GM23338 (cell line): ENCODE results near the gene TENM4. TPM values are rescaled to one million over a fixed set of nuclear protein-coding genes. Genes with fewer than 3 reads are reported as not detected.

Source experiments
- ATAC-seq: fragments of 200-7000 bp; cut with Tn5 transposase; 3 replicates; pipeline ENCODE4 v1.9.1; 2020
- DNase-seq: peaks from one replicate; pipeline ENCODE4 v3.0.0-alpha.2; 2015; ENCODE audit warnings: low spot score
- H2AFZ ChIP-seq: fragments of 200-600 bp; sonication (generic); 2 replicates; pipeline ENCODE4 v1.8.0; 2016; ENCODE audit warnings: antibody characterized with exemption, mild to moderate bottlenecking, moderate library complexity
- H3F3A ChIP-seq: fragments of 200-600 bp; sonication (generic); replicated peaks from 2 replicates; pipeline ENCODE4 v1.8.0; 2017; ENCODE audit warnings: antibody characterized with exemption, mixed run types, low read depth
- H3K27ac ChIP-seq: fragments of 200-600 bp; sonication (generic); 2 replicates; pipeline ENCODE4 v1.6.1; 2016; ENCODE audit warnings: low read depth
- H3K27me3 ChIP-seq: fragments of 200-600 bp; sonication (generic); 2 replicates; pipeline ENCODE4 v1.8.0; 2016; ENCODE audit warnings: mild to moderate bottlenecking, mixed run types, moderate library complexity; ENCODE audit not compliant: insufficient read depth
- H3K36me3 ChIP-seq: fragments of 200-600 bp; sonication (generic); 2 replicates; pipeline ENCODE4 v1.8.0; 2016; ENCODE audit warnings: mild to moderate bottlenecking; ENCODE audit not compliant: insufficient read depth
- H3K4me1 ChIP-seq: fragments of 200-600 bp; sonication (generic); 2 replicates; pipeline ENCODE4 v1.8.0; 2016; ENCODE audit warnings: mild to moderate bottlenecking, moderate library complexity; ENCODE audit not compliant: insufficient read depth
- H3K4me2 ChIP-seq: fragments of 200-600 bp; sonication (generic); 2 replicates; pipeline ENCODE4 v1.7.1; 2017; ENCODE audit warnings: mixed run types
- H3K4me3 ChIP-seq: fragments of 200-600 bp; sonication (generic); 2 replicates; pipeline ENCODE4 v1.6.1; 2016; ENCODE audit warnings: mixed run types
- H3K79me2 ChIP-seq: fragments of 200-600 bp; sonication (generic); replicated peaks from 2 replicates; pipeline ENCODE4 v1.8.0; 2017; ENCODE audit warnings: mild to moderate bottlenecking; ENCODE audit not compliant: insufficient read depth
- H3K9me2 ChIP-seq: fragments of 200-600 bp; sonication (generic); 2 replicates; pipeline ENCODE4 v1.8.0; 2017; ENCODE audit not compliant: insufficient read depth
- H4K20me1 ChIP-seq: fragments of 200-600 bp; sonication (generic); replicated peaks from 2 replicates; pipeline ENCODE4 v1.8.0; 2017; ENCODE audit warnings: mild to moderate bottlenecking; ENCODE audit not compliant: insufficient read depth
- H3K27ac Mint-ChIP-seq: 2 replicates; pipeline ENCODE4 v1.8.0; 2020; ENCODE audit warnings: inconsistent platforms, mild to moderate bottlenecking, moderate library complexity, mixed read lengths
- H3K27me3 Mint-ChIP-seq: 3 replicates; pipeline ENCODE4 v1.8.0; 2022; ENCODE audit warnings: low read depth, mild to moderate bottlenecking, moderate library complexity, mixed read lengths, inconsistent platforms; ENCODE audit not compliant: insufficient read depth, poor library complexity
- H3K36me3 Mint-ChIP-seq: 3 replicates; pipeline ENCODE4 v1.8.0; 2021; ENCODE audit warnings: low read depth, mild to moderate bottlenecking, inconsistent platforms, moderate library complexity, mixed read lengths
- H3K4me1 Mint-ChIP-seq: 3 replicates; pipeline ENCODE4 v1.8.0; 2020; ENCODE audit warnings: mild to moderate bottlenecking, inconsistent platforms, mixed read lengths
- H3K4me3 Mint-ChIP-seq: 3 replicates; pipeline ENCODE4 v1.8.0; 2021; ENCODE audit warnings: moderate library complexity, mild to moderate bottlenecking, inconsistent platforms, mixed read lengths
- H3K9me3 Mint-ChIP-seq: 3 replicates; pipeline ENCODE4 v1.8.0; 2020; ENCODE audit warnings: moderate library complexity, mild to moderate bottlenecking, inconsistent platforms, mixed read lengths
- CREB1 ChIP-seq: fragments of 250-450 bp; sonication (Bioruptor Pico); IDR thresholded peaks from 2 replicates; pipeline ENCODE4 v1.5.0; 2020; ENCODE audit warnings: low read depth, mild to moderate bottlenecking, moderate library complexity
- CTCF ChIP-seq, 2 experiments: fragments of 200-600 bp in 1 of 2; sonication (generic) in 1 of 2; conservative IDR thresholded peaks; 2 replicates each; pipeline versions ENCODE4 v1.5.1 to v1.6.1; 2016 to 2017; ENCODE audit warnings: antibody characterized with exemption in 2 of 2, low read depth in 2 of 2, mild to moderate bottlenecking in 2 of 2, moderate library complexity in 1 of 2
- ETS1 ChIP-seq: IDR thresholded peaks from 2 replicates; pipeline ENCODE4 v1.6.1; 2016; ENCODE audit warnings: antibody characterized with exemption
- EZH2 ChIP-seq: fragments of 200-600 bp; sonication (generic); IDR thresholded peaks from one replicate; pipeline ENCODE4 v1.8.0; 2017; ENCODE audit warnings: antibody characterized with exemption, mild to moderate bottlenecking, low read depth; ENCODE audit not compliant: unreplicated experiment
- EZH2phosphoT487 ChIP-seq: fragments of 200-600 bp; sonication (generic); IDR thresholded peaks from one replicate; pipeline ENCODE4 v1.8.1; 2018; ENCODE audit warnings: antibody characterized with exemption; ENCODE audit not compliant: unreplicated experiment
- JUNB ChIP-seq: IDR thresholded peaks from one replicate; pipeline ENCODE4 v1.6.1; 2016; ENCODE audit warnings: antibody characterized with exemption; ENCODE audit not compliant: unreplicated experiment
- NANOG ChIP-seq: IDR thresholded peaks from 2 replicates; pipeline ENCODE4 v1.6.1; 2016; ENCODE audit warnings: antibody characterized with exemption, borderline replicate concordance
- POLR2AphosphoS5 ChIP-seq: IDR thresholded peaks from 2 replicates; pipeline ENCODE4 v1.6.1; 2016; ENCODE audit warnings: antibody characterized with exemption, low read depth
- REST ChIP-seq: IDR thresholded peaks from one replicate; pipeline ENCODE4 v1.6.1; 2018; ENCODE audit warnings: antibody characterized with exemption; ENCODE audit not compliant: unreplicated experiment
- STAT1 ChIP-seq: IDR thresholded peaks from one replicate; pipeline ENCODE4 v1.6.1; 2016; ENCODE audit warnings: antibody characterized with exemption; ENCODE audit not compliant: unreplicated experiment
- ZNF114 ChIP-seq: fragments of 250-450 bp; sonication (Bioruptor Pico); IDR thresholded peaks from 2 replicates; pipeline ENCODE4 v1.5.0; 2020; ENCODE audit warnings: mild to moderate bottlenecking, moderate library complexity
- ZNF331 ChIP-seq: fragments of 250-450 bp; sonication (Bioruptor Pico); IDR thresholded peaks from 2 replicates; pipeline ENCODE4 v1.5.0; 2020; ENCODE audit warnings: low read depth, mild to moderate bottlenecking, moderate library complexity
- ZNF462 ChIP-seq: fragments of 250-450 bp; sonication (Bioruptor Pico); IDR thresholded peaks from 2 replicates; pipeline ENCODE4 v1.5.0; 2020; ENCODE audit warnings: mild to moderate bottlenecking, moderate library complexity
- polyA plus RNA-seq: library from polyadenylated mRNA; unstranded; fragments of >200 nt; fragmentation: Nextera tagmentation; extraction: Ambion mirVana; gene quantifications from 2 replicates; pipeline ENCODE4 v1.2.1, GENCODE V29; 2016
- total RNA-seq: library from RNA; depleted of rRNA; stranded (reverse); fragments of >200 nt; shearing (Covaris generic); gene quantifications from 2 replicates; pipeline ENCODE4 v1.2.3, GENCODE V29; 2014

Gene TENM4
- total and polyA plus RNA-seq, 2 experiments from 2014 or later, result 7.3 TPM

- H2AFZ ChIP-seq, result no peak overlapping the region
- H3K4me3 ChIP-seq, result no peak overlapping the region
- TF ChIP-seq JUNB (no peak), ZNF331 (CRISPR knock-in tag) (no peak), ZNF462 (CRISPR knock-in tag) (no peak), ZNF114 (no peak), CREB1 (CRISPR knock-in tag) (no peak), CTCF (conservative IDR thresholded peaks at IDR 0.05; ENCODE audit: low read depth in 2 of 2) (no peak), EZH2 (no peak), POLR2AphosphoS5 (no peak), REST (no peak), ETS1 (no peak), STAT1 (no peak), EZH2phosphoT487 (no peak), NANOG (no peak)
- H3K27me3 Mint-ChIP-seq, result peaks cover 2% of the 10 kb centered on the region
- no peaks in the 10 kb centered on the region for H3K79me2 ChIP-seq
- no peaks in the 10 kb centered on the region for H3F3A ChIP-seq
- H3K4me3 Mint-ChIP-seq, result no peak overlapping the region
- no peaks in the 10 kb centered on the region for H3K4me1 ChIP-seq
- no peaks in the 10 kb centered on the region for H3K9me3 Mint-ChIP-seq
- no peak overlapping the region for H3K27ac Mint-ChIP-seq
- no peak overlapping the region for H3K4me2 ChIP-seq
- no peaks in the 10 kb centered on the region for H4K20me1 ChIP-seq
- no peaks in the 10 kb centered on the region for H3K36me3 Mint-ChIP-seq
- ATAC-seq, result no peak
- H3K27ac ChIP-seq, result no peak overlapping the region
- no peaks in the 10 kb centered on the region for H3K27me3 ChIP-seq
- H3K4me1 Mint-ChIP-seq, result no peaks in the 10 kb centered on the region
- no peak for DNase-seq
- no peaks in the 10 kb centered on the region for H3K36me3 ChIP-seq
- peaks cover 15% of the 10 kb centered on the region for H3K9me2 ChIP-seq
Measured at GRCh38 chr11:79150320-79150719, 290.5 kb downstream of the TENM4 start.
